ENCODE measurements around the gene GRIN1. TPM values are rescaled to one million over a fixed set of nuclear protein-coding genes. Genes with fewer than 3 reads are reported as not detected.

The GRIN1 gene
- total and polyA plus RNA-seq, 10 of the 15 experiments (the other 5 are each of a cell fraction or from before 2014, with no cell fraction given): 0.05 to 0.10 (median 0.06) TPM; not detected in 6

GRCh38 chr9:137159105-137160053 lies 20.4 kb downstream of the GRIN1 start:
- ChIA-PET POLR2A (interaction anchor here (0.6 to 3.7 kb wide), 7 partner anchors 9 to 118 kb away, joined by 3 to 37 read pairs (median 6); partner anchors contain the start of genes ANAPC2, LRRC26, SSNA1 and TOR4A), CTCF (interaction anchor here (1.1 kb wide), 1 partner anchor 8 kb away, joined by 5 read pairs; no protein-coding TSS in a partner anchor), SMC1A (ENCODE audit: uncharacterized antibody, unreplicated experiment) (interaction anchor here (0.6 kb wide), 1 partner anchor 9 kb away, joined by 4 read pairs; no protein-coding TSS in a partner anchor), RAD21 (ENCODE audit: unreplicated experiment) (interaction anchor here (0.5 to 1.6 kb wide), 4 partner anchors 8 to 32 kb away, joined by 3 to 11 read pairs (median 4); no protein-coding TSS in a partner anchor)
- H3K9ac ChIP-seq (ENCODE audit: control insufficient read depth, insufficient read depth, low read length): no peak overlapping the region
- in situ Hi-C loops (cut with MboI): no loop called here
- H3K27me3 ChIP-seq (replicated peaks in 1 of 2; ENCODE audit: control insufficient read depth in 2 of 2, insufficient read depth in 2 of 2, low read length in 1 of 2): no peaks in the 10 kb centered on the region
- no TSS peak for BruUV-seq (replicated peaks)
- no peaks in the 10 kb centered on the region for H3K79me2 ChIP-seq (ENCODE audit: control insufficient read depth, insufficient read depth, low read length)
- peaks cover 28% of the 10 kb centered on the region for H3K4me1 ChIP-seq (ENCODE audit: control insufficient read depth, insufficient read depth, low read length)
- intact Hi-C loops (cut with micrococcal nuclease; ENCODE audit: unreplicated experiment): no loop called here
- no peaks in the 10 kb centered on the region for H3K36me3 ChIP-seq (ENCODE audit: control insufficient read depth in 2 of 2, insufficient read depth in 2 of 2, low read length in 1 of 2)
- H3K4me3 ChIP-seq: no peak overlapping the region
- DNase-seq (ENCODE audit: low read depth, low spot score) (no peak), FAIRE-seq (no peak), ATAC-seq (peak; percentile 80)
- TF ChIP-seq NR2C1 (IDR thresholded peaks at IDR 0.05) (peak; percentile 70), IKZF1 (conservative IDR thresholded peaks at IDR 0.05) (peak; percentile 44; the same call in 1 of the 2 replicates), NR2F1 (conservative IDR thresholded peaks at IDR 0.05) (peak; percentile 88), IKZF2 (IDR thresholded peaks at IDR 0.05) (no peak; a peak in 1 of 4 replicates), RUNX3 (IDR thresholded peaks at IDR 0.05; ENCODE audit: low read length) (peak; percentile 44; the same call in 1 of the 2 replicates), DPF2 (IDR thresholded peaks at IDR 0.05) (0 out of 2 replicates have a peak, but pooled peaks have one; percentile 14), HDGF (IDR thresholded peaks at IDR 0.05) (peak; percentile 91), ZNF687 (IDR thresholded peaks at IDR 0.05) (peak; percentile 52; the same call in 1 of the 2 replicates), MEF2B (IDR thresholded peaks at IDR 0.05; ENCODE audit: partially characterized antibody, poor library complexity, severe bottlenecking) (peak; percentile 85), RELB (IDR thresholded peaks at IDR 0.05; ENCODE audit: low read depth) (0 out of 2 replicates have a peak, but pooled peaks have one; percentile 27), SRF (IDR thresholded peaks at IDR 0.05; ENCODE audit: low read depth in 2 of 2, low read length in 2 of 2) (no peak), POLR2A (IDR thresholded peaks at IDR 0.05; ENCODE audit: low read depth, low read length) (no peak)
- no peaks in the 10 kb centered on the region; the same call in 2 of the 3 replicates for H3K9me3 ChIP-seq (replicated peaks; ENCODE audit: control insufficient read depth, insufficient read depth, low read length)
- H3K4me2 ChIP-seq (ENCODE audit: control insufficient read depth, insufficient read depth): peak overlapping the region; percentile 39
- no peak overlapping the region for H2AFZ ChIP-seq (ENCODE audit: control insufficient read depth, low read depth, low read length)
- 25% methylated on average over 11 of the region's 14 CpGs for WGBS (ENCODE audit: insufficient coverage, insufficient replicate concordance, low lambda C conversion rate, missing lambda C conversion rate)
- no peaks in the 10 kb centered on the region for H4K20me1 ChIP-seq (ENCODE audit: control insufficient read depth, insufficient read depth)
- H3K27ac ChIP-seq (ENCODE audit: control insufficient read depth, insufficient read depth): no peak overlapping the region
